HEK293 (cell line): ENCODE data around the gene MUC21.

Experiments
- CTCF ChIP-seq: fragments of 450-650 bp; formaldehyde crosslinking; IDR thresholded peaks from 2 replicates; pipeline ENCODE4 v1.5.1; 2016; ENCODE audit warnings: missing biosample characterization, missing genetic modification characterization
- REST ChIP-seq: fragments of 450-650 bp; formaldehyde crosslinking; IDR thresholded peaks from 2 replicates; pipeline ENCODE4 v1.5.1; 2016; ENCODE audit warnings: missing biosample characterization, missing genetic modification characterization
- ZNF114 ChIP-seq: fragments of 450-650 bp; formaldehyde crosslinking; IDR thresholded peaks from 2 replicates; pipeline ENCODE4 v1.5.0; 2017; ENCODE audit warnings: missing biosample characterization, missing genetic modification characterization
- ZNF768 ChIP-seq: fragments of 450-650 bp; formaldehyde crosslinking; IDR thresholded peaks from 2 replicates; pipeline ENCODE4 v1.5.1; 2018; ENCODE audit warnings: missing biosample characterization, mild to moderate bottlenecking, missing genetic modification characterization

GRCh38 chr6:30991891-30992290, 8.4 kb downstream of the MUC21 start:
- no peak for TF ChIP-seq CTCF (tag by site-specific recombination)
- TF ChIP-seq ZNF768 (tag by site-specific recombination): no peak
- no peak for TF ChIP-seq REST (tag by site-specific recombination)
- no peak for TF ChIP-seq ZNF114 (tag by site-specific recombination)
